Skin of body (tissue), 2 donors: ENCODE measurements around the gene MSI2. TPM values are rescaled to one million over a fixed set of nuclear protein-coding genes. Genes with fewer than 3 reads are reported as not detected.
A peak's percentile ranks its signal among the peaks of the same experiment; 100 is the strongest.
"Not testable (repeated sequence)": the region's sequence is repeated elsewhere in the genome, so short reads cannot be mapped to it uniquely, and the experiment has no call there.

Experiments used
- DNase-seq: peaks from one replicate; lab custom pipeline; 2025; lab: John Stamatoyannopoulos, UW
- total RNA-seq: library from RNA; depleted of rRNA; stranded (reverse); fragments of >200 nt; gene quantifications from one replicate; pipeline ENCODE4 v1.2.3, GENCODE V29; 2014

The MSI2 gene
- 22.9 TPM for total RNA-seq

DNA sequence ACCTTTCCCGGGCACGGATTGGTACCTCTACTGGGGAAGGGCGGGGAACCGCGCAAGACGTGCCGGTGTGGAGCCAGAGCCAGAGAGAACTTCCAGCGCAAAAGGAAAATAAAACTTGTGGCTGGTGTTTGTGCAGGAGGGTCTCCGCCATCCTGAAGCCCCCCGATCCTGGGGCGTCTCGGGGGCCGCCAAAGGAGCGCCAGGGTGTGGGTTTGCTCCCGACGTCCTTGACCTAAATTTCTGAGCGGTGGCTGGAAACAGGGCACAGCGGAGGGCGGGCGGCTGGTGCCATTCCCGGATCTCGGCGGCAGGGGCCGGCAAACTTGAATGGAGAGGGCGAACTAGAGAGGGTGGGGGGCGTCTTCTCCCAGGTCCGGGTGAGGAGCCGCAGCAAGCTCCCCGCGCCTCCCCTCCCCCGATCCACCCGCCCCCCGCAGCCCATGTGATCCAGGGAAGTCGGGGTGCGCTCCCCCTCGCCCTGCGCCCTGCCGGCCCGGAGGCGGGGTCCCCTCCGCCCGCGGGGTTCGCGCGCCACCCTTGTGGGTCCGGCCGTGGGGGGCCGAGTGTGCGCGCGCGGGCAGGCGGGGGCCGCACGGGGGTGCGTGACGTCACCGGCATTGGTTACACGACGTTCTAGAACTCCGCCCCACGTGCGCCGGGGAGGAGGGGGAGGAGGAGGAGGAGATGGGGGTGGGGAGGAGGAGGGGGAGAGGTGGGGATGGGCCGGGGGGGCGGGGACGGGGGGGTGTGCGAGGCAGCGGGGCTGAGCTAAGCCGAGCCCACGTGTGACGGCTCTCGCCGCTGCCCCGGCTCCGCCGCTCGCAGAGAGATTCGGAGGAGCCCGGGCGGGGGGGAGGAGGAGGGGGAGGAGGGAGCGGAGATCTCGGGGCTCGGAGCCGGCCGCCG lies at the start of gene MSI2:
Gene MSI2 (plus strand): TSS at position 748 of the 906 bp plus-strand sequence. CDS start 220 bp downstream, outside the sequence.
- peak; percentile 69 for DNase-seq

GRCh38 chr17:57206928-57207327 lies 49.4 kb upstream of the MSI2 start:
- no peak for DNase-seq

GRCh38 chr17:57207396-57207795 lies 48.9 kb upstream of the MSI2 start:
- no peak for DNase-seq

GRCh38 chr17:57210224-57210553 lies 46.1 kb upstream of the MSI2 start:
- DNase-seq: no peak

- DNase-seq: no peak
Measured at GRCh38 chr17:57210972-57211411, 45.3 kb upstream of the MSI2 start.

GRCh38 chr17:57211543-57211942 lies 44.8 kb upstream of the MSI2 start:
- no peak for DNase-seq

GRCh38 chr17:57213180-57213825 lies 43.0 kb upstream of the MSI2 start:
- no peak for DNase-seq

GRCh38 chr17:57215317-57215716 lies 41.0 kb upstream of the MSI2 start:
- no peak for DNase-seq

GRCh38 chr17:57221366-57222350 lies 34.7 kb upstream of the MSI2 start:
- DNase-seq: no peak

GRCh38 chr17:57222422-57222821 lies 33.9 kb upstream of the MSI2 start:
- DNase-seq: not testable (repeated sequence)

DNA sequence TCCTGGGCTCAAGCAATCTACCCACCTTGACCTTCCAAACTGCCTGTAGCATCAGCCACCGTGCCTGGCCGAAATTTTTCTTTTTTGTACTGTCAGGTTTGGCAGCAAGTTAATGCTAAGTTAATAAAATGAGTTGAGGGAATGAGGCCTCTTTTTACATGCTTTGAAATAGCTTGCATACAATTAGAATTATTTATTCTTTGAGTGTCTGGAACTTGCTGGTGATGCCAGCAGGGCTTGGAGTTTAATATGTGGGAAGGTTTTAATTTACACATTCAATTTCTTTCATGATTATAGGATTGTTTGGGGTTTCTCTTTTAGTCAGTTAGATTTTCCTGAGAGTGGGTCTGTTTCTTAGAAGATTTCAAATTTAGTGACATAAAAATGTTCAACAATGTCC lies 31.2 kb upstream of the MSI2 start:
- DNase-seq: no peak

DNA sequence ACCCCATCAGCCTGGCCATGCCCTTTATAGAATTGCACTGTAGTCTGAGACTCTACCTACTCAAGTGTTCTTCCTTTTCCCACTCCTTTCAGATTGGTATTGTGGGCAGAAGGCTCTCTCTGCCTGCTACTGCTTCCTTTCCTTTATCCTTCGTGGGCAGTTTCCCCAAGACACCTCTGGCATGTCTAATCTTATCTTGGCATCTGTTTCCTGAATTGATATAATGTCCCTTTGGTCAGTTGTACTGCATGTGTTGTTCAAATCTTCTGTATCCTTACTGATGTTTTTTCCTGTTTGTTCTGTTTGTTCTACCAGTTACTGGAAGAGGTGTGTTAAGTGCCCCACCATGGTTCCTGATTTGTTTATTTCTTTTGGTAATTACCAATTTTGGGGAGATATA lies 29.5 kb upstream of the MSI2 start:
- DNase-seq: no peak

DNA sequence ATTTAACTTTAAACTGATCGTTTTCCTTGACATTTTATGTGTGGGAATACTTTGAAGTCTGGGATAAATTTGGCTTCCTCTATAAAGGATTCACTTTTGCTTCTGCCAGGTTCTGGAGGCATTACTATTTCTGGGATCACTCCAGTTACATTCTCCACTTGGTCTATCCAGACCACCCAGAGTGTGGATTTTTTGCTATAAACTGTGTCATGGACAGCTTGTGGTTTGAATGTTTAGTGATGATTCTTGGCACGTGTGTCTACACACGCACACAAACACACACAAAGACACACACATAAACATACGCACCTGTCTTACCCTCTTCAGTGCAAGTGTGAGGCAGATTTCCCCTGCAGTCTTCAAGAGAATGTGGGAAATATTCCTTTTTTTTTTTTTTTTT lies 27.4 kb upstream of the MSI2 start:
- peak; percentile 13 for DNase-seq

- no peak for DNase-seq
Measured at GRCh38 chr17:57234061-57234738, 22.1 kb upstream of the MSI2 start.

GRCh38 chr17:57234739-57235092 lies 21.6 kb upstream of the MSI2 start:
- DNase-seq: no peak

DNA sequence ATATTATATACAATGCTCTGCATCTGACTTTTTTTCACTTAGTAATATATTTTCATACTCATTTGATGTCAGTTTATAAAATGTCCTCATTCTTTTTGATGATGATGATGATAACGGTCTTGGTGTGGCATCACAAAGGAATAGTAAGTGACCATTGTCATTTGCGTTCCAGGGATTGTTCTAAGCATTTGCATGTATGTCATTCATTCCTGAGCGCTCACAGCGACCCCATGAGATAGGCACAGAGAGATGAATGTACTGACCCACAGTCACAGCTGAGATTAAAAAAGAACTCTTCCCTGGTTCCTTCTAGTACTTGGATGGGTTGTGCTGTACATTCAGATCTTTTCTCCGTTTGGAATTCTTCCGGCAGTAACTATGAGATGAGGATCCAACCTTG lies 21.2 kb upstream of the MSI2 start:
- no peak for DNase-seq

GRCh38 chr17:57236686-57237299 lies 19.5 kb upstream of the MSI2 start:
- no peak for DNase-seq

DNA sequence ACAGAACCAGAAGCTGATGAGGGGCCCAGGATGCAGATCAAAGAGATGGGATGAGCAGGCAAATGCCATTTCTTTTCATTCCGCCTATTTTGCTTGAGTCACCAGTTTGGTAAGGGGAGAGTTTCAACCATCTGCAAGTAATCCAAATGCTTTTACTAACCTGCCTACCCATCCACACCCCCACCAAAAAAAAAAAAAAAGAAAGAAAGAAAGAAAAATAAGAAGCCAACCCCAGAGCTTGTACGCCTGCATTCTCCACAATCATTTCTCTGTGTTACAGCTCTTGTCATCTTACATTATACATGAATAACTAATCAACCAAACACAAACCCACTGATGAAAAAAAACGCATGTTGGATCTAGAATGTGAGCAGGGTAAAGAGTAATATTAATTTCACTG lies 15.7 kb upstream of the MSI2 start:
- no peak for DNase-seq

DNA sequence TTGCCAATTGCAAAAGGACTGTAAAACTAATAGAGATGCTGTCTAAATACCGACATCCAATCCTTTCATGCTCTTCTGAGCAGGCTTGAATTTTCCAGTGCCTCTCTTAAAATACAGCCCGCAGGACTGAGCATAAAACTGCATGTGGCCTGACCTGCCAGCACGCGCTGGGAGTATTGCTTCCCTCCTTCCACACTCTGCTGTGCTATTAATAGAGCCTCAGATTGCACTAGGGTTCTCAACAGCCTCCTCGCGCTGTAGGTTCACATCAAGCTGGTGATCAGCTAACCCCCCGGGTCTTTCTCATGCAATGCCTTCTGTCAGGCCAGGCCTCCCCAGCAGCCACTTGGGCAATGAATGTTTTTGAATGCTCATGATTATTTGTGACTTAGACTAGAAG lies 14.2 kb upstream of the MSI2 start:
- no peak for DNase-seq

- peak; percentile 14 for DNase-seq
Measured at GRCh38 chr17:57243171-57243622, 13.1 kb upstream of the MSI2 start.

GRCh38 chr17:57245786-57246185 lies 10.5 kb upstream of the MSI2 start:
- no peak for DNase-seq
